HCEC 1CT (cell line): ENCODE results near the gene PFKM.
"Not testable (repeated sequence)": the region's sequence is repeated elsewhere in the genome, so short reads cannot be mapped to it uniquely, and the experiment has no call there.

Experiments used
- DNase-seq: peaks from one replicate; pipeline ENCODE4 v3.0.0-alpha.2; 2017

The PFKM gene

GRCh38 chr12:48119078-48119833 lies at the start of gene PFKM:
Gene PFKM (plus strand): TSS chr12:48119364. CDS start chr12:48122775, 3,411 bp downstream.
- DNase-seq, result peak; percentile 92

- no peak for DNase-seq
These were observed 49.1 kb upstream of the PFKM start for GRCh38 chr12:48070033-48070432.

- no peak for DNase-seq
These were observed 48.4 kb upstream of the PFKM start for GRCh38 chr12:48070731-48071130.

GRCh38 chr12:48071808-48072207 lies 47.4 kb upstream of the PFKM start:
- no peak for DNase-seq

GRCh38 chr12:48072266-48072665 lies 46.9 kb upstream of the PFKM start:
- DNase-seq, result no peak

GRCh38 chr12:48074266-48074665 lies 44.9 kb upstream of the PFKM start:
- no peak for DNase-seq

- DNase-seq, result no peak
These were observed 43.3 kb upstream of the PFKM start for GRCh38 chr12:48075832-48076231.

- DNase-seq, result no peak
These were observed 42.1 kb upstream of the PFKM start for GRCh38 chr12:48077111-48077510.

- peak; percentile 68 for DNase-seq
These were observed 40.3 kb upstream of the PFKM start for GRCh38 chr12:48078901-48079300.

- DNase-seq, result no peak
These were observed 38.9 kb upstream of the PFKM start for GRCh38 chr12:48080285-48080684.

- no peak for DNase-seq
These were observed 38.3 kb upstream of the PFKM start for GRCh38 chr12:48080821-48081220.

- peak; percentile 26 for DNase-seq
These were observed 35.1 kb upstream of the PFKM start for GRCh38 chr12:48084066-48084465.

GRCh38 chr12:48084841-48085460 lies 34.2 kb upstream of the PFKM start:
- no peak for DNase-seq

GRCh38 chr12:48086327-48086726 lies 32.8 kb upstream of the PFKM start:
- no peak for DNase-seq

- DNase-seq, result peak; percentile 11
These were observed 26.6 kb upstream of the PFKM start for GRCh38 chr12:48092611-48093010.

GRCh38 chr12:48104531-48104930 lies 14.6 kb upstream of the PFKM start:
- no peak for DNase-seq

- DNase-seq, result peak; percentile 17
These were observed 13.8 kb upstream of the PFKM start for GRCh38 chr12:48105321-48105866.

- peak; percentile 83 for DNase-seq
These were observed 13.1 kb upstream of the PFKM start, which contains the start of gene SENP1 for GRCh38 chr12:48105867-48106680. Gene SENP1 (minus strand): TSS chr12:48106079. CDS start chr12:48101472, 4,607 bp downstream.

GRCh38 chr12:48106681-48107613 lies 12.2 kb upstream of the PFKM start:
- DNase-seq, result no peak

- no peak for DNase-seq
These were observed 9.7 kb upstream of the PFKM start for GRCh38 chr12:48109424-48109823.

GRCh38 chr12:48110691-48111311 lies 8.4 kb upstream of the PFKM start:
- DNase-seq, result peak; percentile 14

GRCh38 chr12:48111312-48111693 lies 7.9 kb upstream of the PFKM start:
- DNase-seq, result not testable (repeated sequence)
